Caco-2 (cell line): Measurements from ENCODE around the gene UBE2F. TPM values are rescaled to one million over a fixed set of nuclear protein-coding genes. Genes with fewer than 3 reads are reported as not detected.
"Not testable (repeated sequence)": the region's sequence is repeated elsewhere in the genome, so short reads cannot be mapped to it uniquely, and the experiment has no call there.

ENCODE experiments used
- BruUV-seq: library from RNA; stranded (reverse); fragments of 400-500 nt; replicated peaks from 2 replicates; lab custom pipeline; 2021; lab: Mats Ljungman, UMichigan
- CTCF ChIA-PET: fragments of 300-600 bp; sonication (Branson Sonifier 250); formaldehyde crosslinking; loops from one replicate; lab custom pipeline; 2022; ENCODE audit warnings: antibody characterized with exemption; lab: Charles Lee
- POLR2A ChIA-PET: fragments of 300-600 bp; sonication (Branson Sonifier 250); formaldehyde crosslinking; loops from one replicate; lab custom pipeline; 2022; ENCODE audit warnings: antibody characterized with exemption; lab: Charles Lee
- DNase-seq, 2 experiments: peaks; one replicate each; pipeline versions ENCODE4 v3.0.0 to v3.0.0-alpha.2; 2020 to 2022
- H3K27me3 ChIP-seq: replicated peaks from 2 replicates; pipeline ENCODE4 v1.6.0; 2011; ENCODE audit warnings: low read length; ENCODE audit not compliant: control insufficient read depth, insufficient read depth
- H3K36me3 ChIP-seq: 2 replicates; pipeline ENCODE4 v1.5.1; 2011; ENCODE audit warnings: low read length; ENCODE audit not compliant: control insufficient read depth, insufficient read depth
- H3K4me1 ChIP-seq: fragments of 250-450 bp; sonication (Bioruptor Pico); 2 replicates; pipeline ENCODE4 v1.5.1; 2020; ENCODE audit warnings: mild to moderate bottlenecking
- H3K4me3 ChIP-seq: 2 replicates; pipeline ENCODE4 v1.5.1; 2011; ENCODE audit warnings: low read depth, mild to moderate bottlenecking, control low read depth, low read length
- H3K9me3 ChIP-seq: fragments of 250-450 bp; sonication (Bioruptor Pico); 2 replicates; pipeline ENCODE4 v1.5.1; 2020; ENCODE audit warnings: mild to moderate bottlenecking, moderate library complexity
- H3K27ac Mint-ChIP-seq: one replicate; pipeline ENCODE4 v1.8.0; 2022; ENCODE audit warnings: mixed read lengths; ENCODE audit not compliant: unreplicated experiment
- H3K27me3 Mint-ChIP-seq: one replicate; pipeline ENCODE4 v1.8.0; 2022; ENCODE audit warnings: mixed read lengths; ENCODE audit not compliant: insufficient read depth, unreplicated experiment
- H3K36me3 Mint-ChIP-seq: one replicate; pipeline ENCODE4 v1.8.0; 2022; ENCODE audit warnings: mild to moderate bottlenecking, mixed read lengths; ENCODE audit not compliant: insufficient read depth, unreplicated experiment
- H3K4me1 Mint-ChIP-seq: one replicate; pipeline ENCODE4 v1.8.0; 2022; ENCODE audit warnings: low read depth, mixed read lengths; ENCODE audit not compliant: unreplicated experiment
- H3K4me3 Mint-ChIP-seq: one replicate; pipeline ENCODE4 v1.8.0; 2022; ENCODE audit warnings: mild to moderate bottlenecking, moderate library complexity, mixed read lengths; ENCODE audit not compliant: unreplicated experiment
- H3K9me3 Mint-ChIP-seq: one replicate; pipeline ENCODE4 v1.8.0; 2022; ENCODE audit warnings: mixed read lengths; ENCODE audit not compliant: unreplicated experiment
- intact Hi-C: fragments of 100-400 bp; cut with micrococcal nuclease; formaldehyde crosslinking; loops from one replicate; pipeline ENCODE4 v1.10.0; 2022; ENCODE audit not compliant: unreplicated experiment
- total RNA-seq: library from RNA; stranded (reverse); gene quantifications from 2 replicates; pipeline ENCODE4 v1.2.3, GENCODE V29; 2022
- TF ChIP-seq, protein P1 (sequence below), 2 experiments: fragments of 200-600 bp in 1 of 2; IDR thresholded peaks; 1 replicate in 1 of 2; 2 replicates in 1 of 2; pipeline versions ENCODE4 v1.5.1 to v1.8.0; 2011 to 2022; ENCODE audit warnings: antibody characterized with exemption in 1 of 2, control low read depth in 1 of 2, inconsistent platforms in 1 of 2, low read depth in 1 of 2, low read length in 1 of 2, mild to moderate bottlenecking in 1 of 2, moderate library complexity in 1 of 2; ENCODE audit not compliant: insufficient read depth in 1 of 2, severe bottlenecking in 1 of 2, unreplicated experiment in 1 of 2

The UBE2F gene
- total RNA-seq, 1 experiment from 2014 or later = 38.9 TPM

GRCh38 chr2:238030422-238031155 is 63.8 kb downstream of the UBE2F start:
- no peak overlapping the region for H3K27ac Mint-ChIP-seq
- Histone ChIP-seq H3K9me3 (no peaks in the 10 kb centered on the region), H3K36me3 (no peaks in the 10 kb centered on the region), H3K27me3 (no peaks in the 10 kb centered on the region), H3K4me3 (no peak overlapping the region), H3K4me1 (no peaks in the 10 kb centered on the region)
- ChIA-PET CTCF (no interaction called here), POLR2A (no interaction called here)
- H3K9me3 Mint-ChIP-seq = no peaks in the 10 kb centered on the region
- H3K4me3 Mint-ChIP-seq = no peak overlapping the region
- H3K4me1 Mint-ChIP-seq = no peaks in the 10 kb centered on the region
- no TSS peak for BruUV-seq
- H3K36me3 Mint-ChIP-seq = peaks cover 31% of the 10 kb centered on the region
- TF ChIP-seq, protein P1, sequence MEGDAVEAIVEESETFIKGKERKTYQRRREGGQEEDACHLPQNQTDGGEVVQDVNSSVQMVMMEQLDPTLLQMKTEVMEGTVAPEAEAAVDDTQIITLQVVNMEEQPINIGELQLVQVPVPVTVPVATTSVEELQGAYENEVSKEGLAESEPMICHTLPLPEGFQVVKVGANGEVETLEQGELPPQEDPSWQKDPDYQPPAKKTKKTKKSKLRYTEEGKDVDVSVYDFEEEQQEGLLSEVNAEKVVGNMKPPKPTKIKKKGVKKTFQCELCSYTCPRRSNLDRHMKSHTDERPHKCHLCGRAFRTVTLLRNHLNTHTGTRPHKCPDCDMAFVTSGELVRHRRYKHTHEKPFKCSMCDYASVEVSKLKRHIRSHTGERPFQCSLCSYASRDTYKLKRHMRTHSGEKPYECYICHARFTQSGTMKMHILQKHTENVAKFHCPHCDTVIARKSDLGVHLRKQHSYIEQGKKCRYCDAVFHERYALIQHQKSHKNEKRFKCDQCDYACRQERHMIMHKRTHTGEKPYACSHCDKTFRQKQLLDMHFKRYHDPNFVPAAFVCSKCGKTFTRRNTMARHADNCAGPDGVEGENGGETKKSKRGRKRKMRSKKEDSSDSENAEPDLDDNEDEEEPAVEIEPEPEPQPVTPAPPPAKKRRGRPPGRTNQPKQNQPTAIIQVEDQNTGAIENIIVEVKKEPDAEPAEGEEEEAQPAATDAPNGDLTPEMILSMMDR (IDR thresholded peaks at IDR 0.05; ENCODE audit: insufficient read depth in 1 of 2, low read depth in 1 of 2, low read length in 1 of 2, severe bottlenecking in 1 of 2, unreplicated experiment in 1 of 2) = no peak
- no peaks in the 10 kb centered on the region for H3K27me3 Mint-ChIP-seq
- no peak for DNase-seq
- intact Hi-C loops = no loop called here

DNA sequence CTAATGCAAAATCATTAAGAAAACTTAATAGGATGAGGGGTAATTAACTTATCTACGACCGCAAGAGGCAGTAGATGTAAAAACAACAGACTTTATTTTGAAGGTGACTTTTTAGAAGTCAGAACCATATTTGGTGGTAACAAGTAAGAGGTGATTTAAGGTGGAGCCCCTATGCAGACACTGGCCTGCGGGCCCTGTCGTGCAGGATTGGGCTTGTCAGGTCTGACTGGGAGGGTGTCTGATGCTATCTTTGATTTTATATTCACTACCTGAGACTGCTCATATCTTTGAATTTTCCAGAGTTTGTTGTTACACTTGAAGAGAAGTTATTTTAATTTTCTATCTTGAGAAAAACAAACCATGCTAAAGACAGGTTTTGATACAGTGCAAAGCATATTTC is 64.9 kb downstream of the UBE2F start:
- intact Hi-C loops = no loop called here
- CTCF ChIA-PET = no interaction called here
- TF ChIP-seq, protein P1 (IDR thresholded peaks at IDR 0.05; ENCODE audit: insufficient read depth in 1 of 2, low read depth in 1 of 2, low read length in 1 of 2, severe bottlenecking in 1 of 2, unreplicated experiment in 1 of 2) = no peak
- POLR2A ChIA-PET = no interaction called here
- Mint-ChIP-seq H3K4me3 (no peak overlapping the region), H3K27ac (no peak overlapping the region), H3K9me3 (no peaks in the 10 kb centered on the region), H3K4me1 (no peaks in the 10 kb centered on the region), H3K27me3 (no peaks in the 10 kb centered on the region), H3K36me3 (peaks cover 32% of the 10 kb centered on the region)
- no peaks in the 10 kb centered on the region for H3K4me1 ChIP-seq
- no peaks in the 10 kb centered on the region for H3K27me3 ChIP-seq
- H3K9me3 ChIP-seq = no peaks in the 10 kb centered on the region
- DNase-seq = no peak
- H3K36me3 ChIP-seq = no peaks in the 10 kb centered on the region
- BruUV-seq = no TSS peak
- H3K4me3 ChIP-seq = no peak overlapping the region

DNA sequence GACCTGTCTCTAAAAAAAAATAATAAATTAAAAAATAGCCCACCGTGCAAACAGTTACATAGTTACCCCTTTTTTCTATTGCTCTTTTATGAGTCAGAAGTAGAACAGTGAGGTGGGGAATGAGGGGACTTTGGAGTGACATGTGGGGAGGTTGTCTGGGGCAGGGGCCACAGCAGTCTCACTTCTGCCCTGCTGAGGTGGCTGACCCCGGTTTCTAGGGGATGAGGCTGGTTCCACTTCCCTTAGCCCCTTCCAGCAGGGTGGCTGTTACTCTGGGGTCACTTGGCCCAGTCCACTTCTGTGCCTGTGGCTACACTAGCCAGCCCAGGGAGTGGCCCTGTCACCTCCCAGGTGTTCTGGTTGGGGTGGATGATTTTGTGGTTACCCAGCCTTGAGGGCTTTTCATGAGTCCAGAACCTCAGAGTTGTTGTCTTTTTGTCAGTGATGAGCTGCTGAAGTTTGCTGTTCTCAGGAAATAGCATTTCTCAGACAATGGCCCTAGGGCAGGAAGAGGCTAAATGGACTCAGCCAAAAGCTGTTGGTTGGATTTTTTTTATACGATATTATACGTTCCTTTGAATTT is 66.0 kb downstream of the UBE2F start:
- no peaks in the 10 kb centered on the region for H3K9me3 ChIP-seq
- no peaks in the 10 kb centered on the region for H3K27me3 Mint-ChIP-seq
- H3K4me1 Mint-ChIP-seq = no peaks in the 10 kb centered on the region
- intact Hi-C loops = no loop called here
- peaks cover 33% of the 10 kb centered on the region for H3K36me3 Mint-ChIP-seq
- no peaks in the 10 kb centered on the region for H3K27me3 ChIP-seq
- no peak overlapping the region for H3K4me3 ChIP-seq
- no peak overlapping the region for H3K27ac Mint-ChIP-seq
- H3K9me3 Mint-ChIP-seq = no peaks in the 10 kb centered on the region
- TF ChIP-seq, protein P1 (IDR thresholded peaks at IDR 0.05; ENCODE audit: insufficient read depth in 1 of 2, low read depth in 1 of 2, low read length in 1 of 2, severe bottlenecking in 1 of 2, unreplicated experiment in 1 of 2) = no peak
- ChIA-PET POLR2A (no interaction called here), CTCF (no interaction called here)
- no peaks in the 10 kb centered on the region for H3K36me3 ChIP-seq
- no peaks in the 10 kb centered on the region for H3K4me1 ChIP-seq
- no peak for DNase-seq
- no peak overlapping the region for H3K4me3 Mint-ChIP-seq
- no TSS peak for BruUV-seq

GRCh38 chr2:238033991-238034390 is 67.2 kb downstream of the UBE2F start:
- H3K36me3 ChIP-seq, H3K4me3 ChIP-seq, H3K27me3 ChIP-seq, DNase-seq, CTCF ChIA-PET, H3K4me1 ChIP-seq, H3K27me3 Mint-ChIP-seq, H3K4me3 Mint-ChIP-seq, H3K4me1 Mint-ChIP-seq, H3K9me3 Mint-ChIP-seq, H3K9me3 ChIP-seq, POLR2A ChIA-PET, intact Hi-C loops, H3K27ac Mint-ChIP-seq, BruUV-seq: not testable (repeated sequence)
- H3K36me3 Mint-ChIP-seq = peaks cover 33% of the 10 kb centered on the region
